Hepatic stellate cell (primary cell): ENCODE measurements around the gene PYGO1.
"Not testable (repeated sequence)": the region's sequence is repeated elsewhere in the genome, so short reads cannot be mapped to it uniquely, and the experiment has no call there.

Experiments used
- DNase-seq: peaks from one replicate; pipeline ENCODE4 v3.0.0; 2011; ENCODE audit warnings: low spot score

PYGO1 gene

DNA sequence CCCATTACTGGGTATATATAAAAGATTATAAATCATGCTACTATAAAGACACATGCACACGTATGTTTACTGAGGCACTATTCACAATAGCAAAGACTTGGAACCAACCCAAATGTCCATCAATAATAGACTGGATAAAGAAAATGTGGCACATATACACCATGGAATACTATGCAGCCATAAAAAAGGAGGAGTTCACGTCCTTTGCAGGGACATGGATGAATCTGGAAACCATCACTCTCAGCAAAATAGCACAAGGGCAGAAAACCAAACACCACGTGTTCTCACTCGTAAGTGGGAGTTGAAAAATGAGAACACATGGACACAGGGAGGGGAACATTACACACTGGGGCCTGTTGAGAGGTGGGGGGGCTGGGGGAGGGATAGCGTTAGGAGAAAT lies 82.7 kb downstream of the PYGO1 start:
- not testable (repeated sequence) for DNase-seq

DNA sequence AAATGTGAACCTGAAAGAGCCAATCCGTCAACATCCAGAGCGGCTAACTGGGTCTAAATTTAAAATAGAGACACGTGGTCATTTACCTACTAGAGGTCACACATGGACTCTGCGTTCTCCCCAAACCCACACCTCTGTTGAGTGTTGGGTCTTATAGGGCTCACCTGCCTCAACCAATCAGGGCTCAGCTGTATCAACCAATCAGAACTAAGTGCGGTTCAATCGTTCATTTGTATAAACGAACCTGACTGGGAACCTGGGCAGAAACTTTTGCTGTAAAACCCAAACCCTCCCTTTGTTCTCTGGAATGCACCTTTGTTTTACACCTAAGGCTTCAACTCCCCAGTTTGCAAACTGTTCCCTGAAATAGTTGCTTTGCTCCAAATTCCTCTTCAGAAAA lies 89.0 kb downstream of the PYGO1 start:
- DNase-seq, result no peak

DNA sequence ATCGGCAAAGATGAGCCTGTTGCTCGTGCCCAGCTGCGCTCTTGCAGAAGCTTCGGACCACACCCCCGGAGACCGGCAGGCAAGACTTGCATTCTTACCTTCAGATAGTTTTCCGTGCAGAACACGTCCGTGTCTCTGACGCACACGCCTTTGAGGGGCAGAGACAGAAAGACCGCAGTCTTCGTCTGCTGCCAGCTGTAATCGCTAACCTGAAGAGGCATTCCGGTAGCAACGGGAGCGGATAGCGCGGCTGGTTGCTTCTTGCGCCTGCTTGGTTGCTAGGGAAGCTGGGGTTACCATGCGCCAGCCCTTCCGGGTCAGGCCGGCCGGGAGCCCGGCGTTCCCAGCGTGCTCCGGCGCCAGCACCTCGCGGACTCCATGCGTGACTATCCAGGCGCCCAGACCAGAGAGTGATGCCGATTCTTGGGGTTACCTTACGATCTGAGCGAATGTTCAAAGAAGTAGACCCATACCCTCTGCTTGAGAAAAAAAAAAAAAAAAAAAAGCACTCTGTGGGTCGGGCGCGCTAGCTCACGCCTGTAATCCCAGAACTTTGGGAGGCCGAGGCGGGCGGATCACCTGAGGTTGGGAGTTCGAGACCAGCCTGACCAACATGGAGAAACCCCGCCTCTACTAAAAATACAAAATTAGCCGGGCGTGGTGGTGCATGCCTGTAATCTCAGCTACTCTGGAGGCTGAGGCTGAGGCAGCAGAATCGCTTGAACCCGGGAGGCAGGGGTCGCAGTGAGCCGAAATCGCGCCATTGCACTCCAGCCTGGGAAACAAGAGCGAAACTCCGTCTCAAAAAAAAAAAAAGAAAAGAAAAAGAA lies 89.8 kb downstream of the PYGO1 start:
- peak; percentile 82 for DNase-seq

DNA sequence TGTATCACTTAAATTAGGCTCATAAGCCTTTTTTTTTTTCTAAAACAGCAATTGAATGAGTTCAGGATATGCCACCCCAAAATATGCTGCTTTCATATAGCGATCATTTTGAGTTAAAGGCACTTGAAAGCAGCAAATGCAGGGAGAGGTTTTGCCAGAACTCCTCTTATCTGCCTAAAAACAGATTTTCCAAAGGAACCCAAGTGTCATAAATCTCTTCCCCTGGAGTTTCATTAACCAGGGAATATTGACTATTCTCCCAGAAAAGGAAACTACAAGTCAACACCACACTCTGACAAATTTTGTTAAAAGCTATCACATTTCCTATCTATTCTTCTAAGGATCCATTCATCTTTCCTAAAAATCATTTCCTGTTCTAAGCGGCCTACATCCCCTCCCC lies 91.4 kb downstream of the PYGO1 start:
- DNase-seq, result no peak

DNA sequence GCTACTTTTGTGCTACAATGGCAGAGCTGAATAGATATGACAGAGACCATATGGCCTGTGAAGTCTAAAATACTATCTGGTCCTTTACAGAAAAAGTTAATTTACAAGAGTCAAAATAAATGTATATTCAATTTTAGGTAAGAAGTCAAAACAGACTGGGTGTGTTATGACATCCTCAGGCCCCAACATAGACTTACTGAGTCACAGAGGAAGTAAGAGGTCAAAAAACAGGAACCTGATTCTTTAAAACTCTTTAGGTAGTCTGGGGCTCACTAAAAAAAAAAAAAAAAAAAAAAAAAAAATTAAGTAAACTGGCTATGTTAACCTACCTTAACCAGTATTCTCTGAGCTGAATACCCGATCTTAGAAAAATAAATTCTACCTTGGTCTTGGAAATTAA lies 93.2 kb downstream of the PYGO1 start:
- DNase-seq, result no peak

DNA sequence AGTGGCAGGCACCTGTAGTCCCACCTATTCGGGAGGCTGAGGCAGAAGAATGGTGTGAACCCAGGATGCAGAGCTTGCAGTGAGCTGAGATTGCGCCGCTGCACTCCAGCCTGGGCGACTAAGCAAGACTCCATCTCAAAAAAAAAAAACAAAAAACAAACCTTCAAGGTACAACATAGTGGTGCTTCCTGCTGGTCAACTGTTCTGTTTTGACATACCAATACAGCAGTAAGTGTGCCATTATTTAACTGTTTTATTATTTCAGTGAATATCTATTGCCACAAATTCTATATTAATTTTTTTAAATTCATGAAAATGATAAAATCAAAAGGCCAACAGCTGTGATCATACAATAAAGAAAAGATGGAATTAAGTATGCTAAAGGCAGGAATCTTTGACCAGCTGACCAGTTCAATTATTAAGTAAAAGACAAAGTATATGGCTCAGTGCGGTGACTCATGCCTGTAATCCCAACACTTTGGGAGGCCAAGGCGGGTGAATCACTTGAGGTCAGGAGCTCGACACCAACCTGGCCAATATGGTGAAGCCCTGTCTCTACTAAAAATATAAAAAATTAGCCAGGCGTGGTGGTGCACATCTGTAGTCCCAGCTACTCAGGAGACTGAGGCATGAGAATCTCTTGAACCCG lies 99.1 kb downstream of the PYGO1 start:
- not testable (repeated sequence) for DNase-seq
